Measurements from ENCODE around the gene FOXD4.
"Not testable (repeated sequence)": the region's sequence is repeated elsewhere in the genome, so short reads cannot be mapped to it uniquely, and the experiment has no call there.

GRCh38 chr9:78333-78732 is 39.9 kb downstream of the FOXD4 start:
- TF ChIP-seq CTCF (IDR thresholded peaks at IDR 0.05 in 2 of 3, conservative IDR thresholded peaks at IDR 0.05 in 1 of 3; ENCODE audit: borderline replicate concordance in 1 of 3, insufficient read depth in 1 of 3, low read depth in 2 of 3, low read length in 2 of 3); POLR2AphosphoS5 (IDR thresholded peaks at IDR 0.05; ENCODE audit: low read depth, low read length); EZH2 (IDR thresholded peaks at IDR 0.05); POLR2A (IDR thresholded peaks at IDR 0.05; ENCODE audit: borderline replicate concordance, extremely low read depth, insufficient read depth, insufficient read length); MAX (IDR thresholded peaks at IDR 0.05); JUND (IDR thresholded peaks at IDR 0.05); ELF1 (IDR thresholded peaks at IDR 0.05; ENCODE audit: borderline replicate concordance, low read depth): not testable (repeated sequence)

Data from HCT116 (cell line).